GM19193 (cell line): Measurements from ENCODE around the gene ENKUR.

Experiments
- POLR2A ChIP-seq: IDR thresholded peaks from 4 replicates; pipeline ENCODE4 v1.6.1; 2011; ENCODE audit not compliant: insufficient read depth, insufficient read length; ENCODE audit errors: extremely low read depth

Gene ENKUR

GRCh38 chr10:25046641-25047040, 30.7 kb upstream of the ENKUR start:
- TF ChIP-seq POLR2A = no peak

GRCh38 chr10:25039531-25039930, 23.6 kb upstream of the ENKUR start:
- TF ChIP-seq POLR2A = no peak

GRCh38 chr10:25038325-25038724, 22.4 kb upstream of the ENKUR start:
- TF ChIP-seq POLR2A = no peak

GRCh38 chr10:25036381-25036780, 20.4 kb upstream of the ENKUR start:
- TF ChIP-seq POLR2A = no peak

- TF ChIP-seq POLR2A = no peak
Observed at GRCh38 chr10:25029519-25029918, 13.6 kb upstream of the ENKUR start.

DNA sequence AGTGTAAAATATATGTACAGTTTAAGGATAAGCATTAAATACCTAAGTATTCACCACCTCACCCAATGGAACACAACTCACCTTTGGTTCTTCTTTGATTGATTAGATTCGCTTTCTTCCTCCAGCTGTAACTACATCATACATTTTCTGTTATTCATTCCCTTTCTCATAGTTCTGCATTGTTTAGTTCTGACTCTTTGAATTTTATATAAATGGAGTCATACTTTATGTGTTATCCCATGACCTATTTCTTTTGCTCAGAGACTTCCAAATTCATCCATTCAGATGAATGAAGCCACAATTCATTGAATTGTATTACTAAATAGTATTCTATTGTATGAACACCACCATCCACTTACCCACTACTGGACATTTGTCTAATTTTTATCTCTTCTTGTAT, 12.8 kb upstream of the ENKUR start:
- no peak for TF ChIP-seq POLR2A

- no peak for TF ChIP-seq POLR2A
Observed at GRCh38 chr10:25026463-25026862, 10.5 kb upstream of the ENKUR start.

DNA sequence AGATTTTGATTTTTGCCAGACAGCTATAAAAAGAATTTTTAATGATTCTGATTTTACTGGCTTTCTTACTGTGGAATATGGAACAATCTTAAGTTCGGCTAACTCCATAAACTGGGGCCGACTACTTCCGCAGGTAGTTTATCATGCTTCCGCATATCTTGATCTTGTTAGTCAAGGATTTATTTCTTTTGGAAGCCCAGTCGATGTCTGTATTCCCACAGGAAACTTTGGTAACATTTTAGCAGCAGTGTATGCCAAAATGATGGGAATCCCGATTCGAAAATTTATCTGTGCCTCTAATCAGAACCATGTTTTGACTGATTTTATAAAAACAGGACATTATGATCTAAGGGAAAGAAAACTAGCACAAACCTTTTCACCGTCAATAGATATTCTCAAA, 8.6 kb upstream of the ENKUR start:
- no peak for TF ChIP-seq POLR2A

DNA sequence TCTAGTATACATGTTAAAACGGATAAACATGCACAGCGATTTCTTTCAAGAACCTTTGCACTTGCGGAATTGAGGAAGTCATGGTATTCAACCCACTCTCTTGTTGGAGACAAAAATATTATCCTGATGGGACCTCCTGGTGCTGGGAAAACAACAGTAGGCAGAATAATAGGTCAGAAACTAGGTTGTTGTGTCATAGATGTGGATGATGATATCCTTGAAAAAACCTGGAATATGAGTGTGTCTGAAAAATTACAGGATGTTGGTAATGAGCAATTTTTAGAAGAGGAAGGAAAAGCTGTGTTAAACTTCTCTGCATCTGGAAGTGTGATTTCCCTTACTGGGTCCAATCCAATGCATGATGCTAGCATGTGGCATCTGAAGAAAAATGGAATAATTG, 7.3 kb upstream of the ENKUR start:
- TF ChIP-seq POLR2A = no peak

DNA sequence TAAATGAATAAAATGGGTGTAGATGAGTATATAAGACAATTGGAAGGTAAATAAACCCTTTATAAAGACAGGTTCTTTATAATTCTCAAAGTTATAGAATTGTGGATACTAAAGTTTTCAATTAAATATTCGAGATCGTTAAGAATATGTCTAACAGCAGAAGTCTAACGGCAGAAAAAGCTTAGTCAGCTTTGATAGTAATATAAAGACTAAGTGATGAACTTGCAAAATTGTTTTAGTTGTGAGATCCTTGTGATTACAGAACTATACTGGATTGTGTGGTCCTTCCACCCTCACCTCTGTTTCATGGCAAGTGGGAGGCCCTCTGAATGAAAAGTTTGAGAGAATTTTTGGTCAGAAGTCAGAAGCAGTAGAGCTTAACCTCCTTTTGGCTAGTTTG, 2.7 kb upstream of the ENKUR start:
- TF ChIP-seq POLR2A = no peak

- no peak for TF ChIP-seq POLR2A
Observed at GRCh38 chr10:25017661-25018060, 1.7 kb upstream of the ENKUR start.

DNA sequence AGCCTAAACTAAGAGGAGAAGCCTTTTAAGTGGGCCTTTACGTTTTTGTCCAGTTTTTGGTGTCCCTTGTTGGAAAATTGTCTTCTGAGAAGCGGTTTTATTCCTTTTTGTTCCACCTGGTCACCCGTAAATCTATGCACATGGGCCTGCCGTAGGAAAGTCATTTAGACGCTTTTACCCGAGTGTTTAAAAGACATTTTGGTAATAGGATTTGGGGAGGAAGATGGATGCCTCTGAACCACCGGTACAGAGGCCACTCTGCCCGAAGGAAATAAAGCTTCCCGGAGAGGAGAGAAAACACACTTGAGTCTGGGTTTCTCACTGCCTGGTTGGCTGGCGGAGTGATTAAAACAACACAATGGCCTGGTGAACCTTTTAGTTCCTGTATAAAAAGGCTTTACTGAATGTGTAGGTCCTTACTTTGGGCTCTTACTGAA, 1.2 kb upstream of the ENKUR start:
- TF ChIP-seq POLR2A = no peak

DNA sequence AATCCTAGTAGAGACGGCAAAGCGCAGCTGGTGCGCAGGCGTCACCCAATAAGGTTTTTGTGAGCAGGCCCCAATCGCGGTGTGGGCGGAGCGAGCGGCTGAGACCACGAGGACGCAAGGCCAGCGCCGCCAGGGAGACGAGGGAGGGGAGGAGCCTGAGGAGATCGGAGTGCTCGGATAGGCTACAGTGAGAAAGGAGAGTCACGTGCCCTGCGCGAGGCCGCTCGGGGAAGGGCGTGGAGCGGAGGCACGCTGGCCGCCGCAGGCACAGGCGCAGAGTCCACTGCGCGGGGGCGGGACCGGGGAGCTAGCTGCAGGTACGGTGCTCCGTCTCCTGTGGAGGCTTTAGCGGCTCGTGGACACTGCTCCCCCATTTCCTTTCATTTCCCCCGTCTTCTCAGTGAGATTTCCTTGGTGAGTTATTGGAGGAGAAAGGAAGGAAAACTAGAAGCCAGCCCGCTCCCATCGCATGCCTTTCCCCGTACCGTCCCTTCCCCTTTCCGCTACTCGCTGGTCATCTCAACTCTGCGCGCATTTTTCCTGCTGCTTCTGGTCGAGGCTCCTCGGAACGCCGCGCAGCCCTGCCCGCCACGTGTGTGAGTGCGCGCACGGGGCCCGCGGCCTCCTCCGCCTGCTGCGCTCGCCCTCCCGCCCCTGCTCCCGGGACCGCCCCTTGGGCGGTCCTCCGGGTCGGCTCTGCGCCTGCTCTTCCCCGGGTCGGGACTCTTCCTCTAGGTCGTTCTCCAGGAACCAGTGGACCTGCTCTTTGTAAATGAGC, 607 bp upstream of the ENKUR start, which contains the start of gene THNSL1:
Gene THNSL1, plus strand, starts transcription at position 237 of the 778 bp plus-strand sequence. CDS start 6,612 bp downstream, outside the sequence.
- peak; percentile 86 for TF ChIP-seq POLR2A

- TF ChIP-seq POLR2A = no peak
Observed at GRCh38 chr10:25014579-25014978, 1.4 kb downstream of the ENKUR start.

DNA sequence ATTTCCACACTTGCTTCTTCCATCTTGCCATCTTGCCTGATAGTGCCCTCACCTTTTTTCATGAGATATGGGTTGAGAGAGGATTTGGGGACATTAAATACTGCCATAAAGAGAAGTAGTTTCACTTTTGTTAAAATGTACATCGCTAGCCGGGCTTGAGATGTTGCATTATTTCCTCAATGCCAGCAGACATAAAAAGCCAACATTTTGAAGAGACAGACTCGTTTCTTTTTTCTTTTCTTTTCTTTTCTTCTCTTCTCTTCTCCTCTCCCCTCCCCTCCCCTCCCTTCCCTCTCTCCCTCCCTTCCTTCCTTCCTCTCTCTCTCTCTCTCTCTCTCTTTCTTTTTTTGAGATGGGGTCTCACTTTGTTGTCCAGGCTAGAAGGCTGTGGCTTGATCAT, 17.9 kb downstream of the ENKUR start:
- TF ChIP-seq POLR2A = no peak

DNA sequence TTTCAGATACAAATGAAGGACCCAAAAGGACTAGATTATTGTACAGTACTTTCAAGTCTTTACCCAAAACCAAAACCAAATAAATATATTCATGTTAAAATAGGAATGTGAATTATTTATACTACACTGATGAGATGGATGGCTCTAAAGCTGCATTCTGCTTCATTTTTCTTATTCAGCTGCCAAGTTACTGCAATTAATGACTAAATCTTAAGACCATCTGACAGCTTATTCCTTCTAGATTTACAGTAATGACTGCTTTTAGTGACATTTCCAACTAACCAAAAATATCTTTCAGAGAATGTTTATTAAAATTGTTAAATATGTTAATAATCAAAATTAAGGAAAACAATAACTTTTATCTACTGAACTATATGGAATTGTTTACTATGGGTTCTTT, 20.9 kb downstream of the ENKUR start:
- TF ChIP-seq POLR2A = no peak
